ENCODE data around the gene MAML3.

DNA sequence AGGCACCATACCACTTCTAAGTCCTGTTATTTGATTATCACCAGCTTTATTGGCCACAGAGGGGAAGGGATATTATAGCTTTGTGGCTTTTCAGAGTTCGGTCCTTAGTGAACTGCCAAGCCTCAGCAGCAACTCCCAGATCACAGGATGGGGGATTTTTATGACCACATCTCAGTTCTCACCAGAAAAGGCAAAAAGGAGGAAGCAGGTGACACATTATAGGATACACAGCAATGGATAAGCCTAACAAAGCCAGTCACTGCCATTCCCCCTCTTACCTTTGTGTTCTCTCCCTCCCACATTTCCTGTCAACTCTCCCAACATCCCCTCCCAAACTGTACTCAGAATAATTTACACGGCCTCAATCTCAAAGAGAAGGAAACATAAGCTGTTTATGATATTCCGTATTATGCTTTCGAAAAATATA is 345.6 kb downstream of the MAML3 start:
- no peak for TF ChIP-seq TARDBP (IDR thresholded peaks at IDR 0.05)
- no peak for TF ChIP-seq HDGF (IDR thresholded peaks at IDR 0.05; ENCODE audit: borderline replicate concordance)
- TF ChIP-seq LEF1 (IDR thresholded peaks at IDR 0.05; ENCODE audit: borderline replicate concordance) = no peak
- no peak for TF ChIP-seq CTBP1 (IDR thresholded peaks at IDR 0.05; ENCODE audit: borderline replicate concordance)
- TF ChIP-seq SP1 (IDR thresholded peaks at IDR 0.05) = no peak
- TF ChIP-seq FOXM1 (IDR thresholded peaks at IDR 0.05; ENCODE audit: borderline replicate concordance) = no peak
